Measurements from ENCODE around the gene ORC6. TPM values are rescaled to one million over a fixed set of nuclear protein-coding genes. Genes with fewer than 3 reads are reported as not detected.

ORC6 gene
- total RNA-seq, 1 donor from 2014 or later, result not detected

DNA sequence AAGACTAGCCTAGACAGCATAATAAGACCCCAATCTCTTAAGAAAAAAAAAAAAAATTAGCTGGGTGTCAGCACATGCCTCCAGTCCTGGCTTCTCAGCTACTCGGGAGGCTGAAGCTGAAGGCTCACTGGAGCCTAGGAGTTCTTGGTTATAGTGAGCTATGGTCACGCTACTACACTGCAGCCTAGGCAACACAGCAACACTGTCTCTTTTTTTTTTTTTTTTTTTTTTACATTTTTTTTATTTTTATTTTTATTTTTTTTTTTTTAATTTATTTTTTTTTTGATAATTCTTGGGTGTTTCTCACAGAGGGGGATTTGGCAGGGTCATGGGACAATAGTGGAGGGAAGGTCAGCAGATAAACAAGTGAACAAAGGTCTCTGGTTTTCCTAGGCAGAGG lies 4.1 kb downstream of the ORC6 start:
- Histone ChIP-seq H3K27ac (no peak overlapping the region), H3K4me3 (no peak overlapping the region), H3K4me1 (peaks cover 7 to 9% of the 10 kb centered on the region in 2 donors), H3K9me3 (no peaks in the 10 kb centered on the region), H3K27me3 (no peaks in the 10 kb centered on the region), H3K36me3 (no peaks in the 10 kb centered on the region)
- intact Hi-C loops (cut with DNase I), result no loop called here
- no peak for DNase-seq (ENCODE audit: low spot score in 2 of 2)
- TF ChIP-seq, protein P1, sequence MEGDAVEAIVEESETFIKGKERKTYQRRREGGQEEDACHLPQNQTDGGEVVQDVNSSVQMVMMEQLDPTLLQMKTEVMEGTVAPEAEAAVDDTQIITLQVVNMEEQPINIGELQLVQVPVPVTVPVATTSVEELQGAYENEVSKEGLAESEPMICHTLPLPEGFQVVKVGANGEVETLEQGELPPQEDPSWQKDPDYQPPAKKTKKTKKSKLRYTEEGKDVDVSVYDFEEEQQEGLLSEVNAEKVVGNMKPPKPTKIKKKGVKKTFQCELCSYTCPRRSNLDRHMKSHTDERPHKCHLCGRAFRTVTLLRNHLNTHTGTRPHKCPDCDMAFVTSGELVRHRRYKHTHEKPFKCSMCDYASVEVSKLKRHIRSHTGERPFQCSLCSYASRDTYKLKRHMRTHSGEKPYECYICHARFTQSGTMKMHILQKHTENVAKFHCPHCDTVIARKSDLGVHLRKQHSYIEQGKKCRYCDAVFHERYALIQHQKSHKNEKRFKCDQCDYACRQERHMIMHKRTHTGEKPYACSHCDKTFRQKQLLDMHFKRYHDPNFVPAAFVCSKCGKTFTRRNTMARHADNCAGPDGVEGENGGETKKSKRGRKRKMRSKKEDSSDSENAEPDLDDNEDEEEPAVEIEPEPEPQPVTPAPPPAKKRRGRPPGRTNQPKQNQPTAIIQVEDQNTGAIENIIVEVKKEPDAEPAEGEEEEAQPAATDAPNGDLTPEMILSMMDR (IDR thresholded peaks at IDR 0.05), result no peak

DNA sequence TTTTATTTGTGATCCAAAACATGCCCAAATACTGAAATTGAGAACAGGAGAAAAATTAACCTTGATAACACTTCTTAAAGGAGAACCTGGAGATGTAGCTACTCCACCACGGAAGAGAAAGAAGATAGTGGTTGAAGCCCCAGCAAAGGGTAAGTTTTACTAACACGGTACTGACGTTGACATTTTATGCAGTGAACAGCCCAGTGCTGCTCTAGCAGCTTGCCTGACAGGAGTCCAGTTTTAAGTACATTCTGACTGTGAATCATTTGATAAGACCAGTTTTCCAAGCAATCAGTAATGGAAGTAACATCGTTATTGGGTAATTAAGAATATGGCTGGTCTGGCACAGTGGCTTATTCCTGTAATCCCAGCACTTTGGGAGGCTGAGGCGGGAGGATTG lies 6.5 kb downstream of the ORC6 start:
- Histone ChIP-seq H3K27ac (no peak overlapping the region), H3K4me3 (no peak overlapping the region), H3K4me1 (no peaks in the 10 kb centered on the region), H3K27me3 (no peaks in the 10 kb centered on the region), H3K36me3 (no peaks in the 10 kb centered on the region), H3K9me3 (no peaks in the 10 kb centered on the region)
- TF ChIP-seq, protein P1 (IDR thresholded peaks at IDR 0.05), result no peak
- no peak for DNase-seq (ENCODE audit: low spot score in 2 of 2)
- intact Hi-C loops (cut with DNase I), result no loop called here

DNA sequence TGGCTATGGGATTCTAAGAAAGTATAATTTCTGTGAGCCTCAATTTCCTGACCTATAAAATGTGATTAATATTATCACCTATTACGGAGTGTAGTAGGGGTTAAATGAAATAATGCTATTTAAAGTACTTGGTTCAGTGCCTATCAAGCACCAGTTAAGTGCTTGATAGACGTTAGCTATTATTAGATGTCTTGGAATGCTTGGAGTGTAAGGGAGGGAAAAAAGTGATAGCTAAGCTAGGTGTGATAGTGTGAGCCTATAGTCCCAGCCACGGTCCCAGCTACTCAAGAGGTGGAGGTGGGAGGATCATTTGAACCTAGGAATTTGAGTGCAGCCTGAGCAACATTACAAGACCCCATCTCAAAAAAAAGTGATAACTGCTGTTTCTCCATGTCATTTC lies 7.5 kb downstream of the ORC6 start:
- H3K27ac ChIP-seq, result no peak overlapping the region
- H3K4me1 ChIP-seq, result no peaks in the 10 kb centered on the region
- H3K9me3 ChIP-seq, result no peaks in the 10 kb centered on the region
- DNase-seq (ENCODE audit: low spot score in 2 of 2), result no peak
- intact Hi-C loops (cut with DNase I), result no loop called here
- H3K27me3 ChIP-seq, result no peaks in the 10 kb centered on the region
- TF ChIP-seq, protein P1 (IDR thresholded peaks at IDR 0.05), result no peak
- no peak overlapping the region for H3K4me3 ChIP-seq
- H3K36me3 ChIP-seq, result no peaks in the 10 kb centered on the region

DNA sequence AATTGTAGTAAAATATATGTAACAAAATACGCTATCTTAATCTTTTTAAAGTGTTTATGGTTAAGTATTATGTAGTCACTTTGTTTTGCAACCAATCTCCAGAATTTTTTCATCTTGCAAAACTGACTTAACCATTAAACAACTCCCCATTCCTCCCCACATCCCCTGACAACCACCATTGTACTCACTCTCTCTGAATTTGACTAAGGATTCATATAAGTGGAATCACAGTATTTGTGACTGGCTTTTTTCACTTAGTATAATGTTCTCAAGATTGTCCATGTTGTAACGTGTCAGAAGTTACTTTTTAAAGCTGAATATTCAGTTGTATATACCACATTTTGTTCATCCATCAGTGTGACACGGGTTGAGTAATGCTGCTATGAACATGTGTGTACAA lies 10.6 kb downstream of the ORC6 start:
- Histone ChIP-seq H3K9me3 (no peaks in the 10 kb centered on the region), H3K36me3 (no peaks in the 10 kb centered on the region), H3K27me3 (no peaks in the 10 kb centered on the region), H3K4me1 (no peaks in the 10 kb centered on the region), H3K27ac (no peak overlapping the region), H3K4me3 (no peak overlapping the region)
- no peak for DNase-seq (ENCODE audit: low spot score in 2 of 2)
- TF ChIP-seq, protein P1 (IDR thresholded peaks at IDR 0.05), result no peak
- intact Hi-C loops (cut with DNase I), result no loop called here

DNA sequence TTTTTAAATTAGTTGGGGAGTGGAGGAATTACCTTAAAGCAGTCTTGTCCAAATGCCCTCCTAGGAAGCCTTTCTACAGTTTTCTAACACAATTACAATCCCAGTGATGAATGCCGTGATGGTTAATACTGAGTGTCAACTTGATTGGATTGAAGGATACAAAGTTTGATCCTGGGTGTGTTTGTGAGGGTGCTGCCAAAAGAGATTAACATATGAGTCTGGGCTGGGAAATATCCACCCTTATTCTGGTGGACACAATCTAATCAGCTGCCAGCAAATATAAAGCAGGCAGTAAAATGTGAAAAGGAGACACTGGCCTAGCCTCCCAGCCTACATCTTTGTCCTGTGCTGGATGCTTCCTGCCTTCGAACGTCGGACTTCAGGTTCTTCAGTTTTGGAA lies 12.2 kb downstream of the ORC6 start:
- Histone ChIP-seq H3K27me3 (no peaks in the 10 kb centered on the region), H3K27ac (no peak overlapping the region), H3K9me3 (no peaks in the 10 kb centered on the region), H3K36me3 (no peaks in the 10 kb centered on the region), H3K4me3 (no peak overlapping the region), H3K4me1 (no peaks in the 10 kb centered on the region)
- DNase-seq (ENCODE audit: low spot score in 2 of 2), result no peak
- intact Hi-C loops (cut with DNase I), result no loop called here
- TF ChIP-seq, protein P1 (IDR thresholded peaks at IDR 0.05), result no peak

DNA sequence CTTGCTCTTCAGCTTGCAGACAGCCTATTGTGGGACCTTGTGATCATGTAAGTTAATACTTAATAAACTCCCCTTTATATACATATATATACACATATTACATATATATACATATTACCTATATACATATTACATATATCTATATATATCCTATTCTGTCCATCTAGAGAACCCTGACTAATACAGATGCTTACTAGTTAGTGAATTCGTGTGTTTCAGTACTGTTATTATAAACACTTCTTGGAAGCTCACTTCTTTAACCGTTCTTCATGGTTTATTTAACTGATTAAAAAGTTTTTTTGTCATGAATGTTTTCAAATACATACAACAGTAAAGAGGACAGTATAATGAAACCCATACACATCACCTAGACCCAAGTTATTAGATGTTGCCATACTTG lies 12.6 kb downstream of the ORC6 start:
- intact Hi-C loops (cut with DNase I), result no loop called here
- DNase-seq (ENCODE audit: low spot score in 2 of 2), result no peak
- TF ChIP-seq, protein P1 (IDR thresholded peaks at IDR 0.05), result no peak
- Histone ChIP-seq H3K9me3 (no peaks in the 10 kb centered on the region), H3K27me3 (no peaks in the 10 kb centered on the region), H3K27ac (no peak overlapping the region), H3K4me3 (no peak overlapping the region), H3K36me3 (no peaks in the 10 kb centered on the region), H3K4me1 (no peaks in the 10 kb centered on the region)
